ENCODE results near the gene PCDHGA1. TPM values are rescaled to one million over a fixed set of nuclear protein-coding genes. Genes with fewer than 3 reads are reported as not detected.

Gene PCDHGA1
- total RNA-seq, 1 donor from 2014 or later, result 1.5 TPM

- Histone ChIP-seq H3K36me3 (no peaks in the 10 kb centered on the region), H3K9me3 (ENCODE audit: low read depth) (no peaks in the 10 kb centered on the region), H3K9ac (no peak overlapping the region), H3K4me2 (no peak overlapping the region), H2AFZ (replicated peaks) (no peak overlapping the region), H3K27ac (peak overlapping the region; percentile 53), H3K4me3 (no peak overlapping the region), H4K20me1 (ENCODE audit: low read depth) (no peaks in the 10 kb centered on the region), H3K27me3 (no peaks in the 10 kb centered on the region), H3K79me2 (ENCODE audit: low read depth) (no peaks in the 10 kb centered on the region), H3K4me1 (peaks cover 34% of the 10 kb centered on the region), H3F3A (ENCODE audit: low read depth) (peaks cover 48% of the 10 kb centered on the region)
- Mint-ChIP-seq H3K4me1 (peaks cover 80% of the 10 kb centered on the region), H3K36me3 (peaks cover 50% of the 10 kb centered on the region), H3K4me3 (peak overlapping the region; percentile 21), H3K9me3 (no peaks in the 10 kb centered on the region), H3K27ac (peak overlapping the region; percentile 98), H3K27me3 (ENCODE audit: insufficient read depth, low read depth) (peaks cover 10% of the 10 kb centered on the region)
- DNase-seq (ENCODE audit: low spot score), result no peak
- TF ChIP-seq CTCF (IDR thresholded peaks at IDR 0.05) (no peak), EZH2 (IDR thresholded peaks at IDR 0.05) (no peak), EZH2phosphoT487 (IDR thresholded peaks at IDR 0.05) (no peak)
These were observed 185.8 kb downstream of the PCDHGA1 start for GRCh38 chr5:141515946-141516671.

DNA sequence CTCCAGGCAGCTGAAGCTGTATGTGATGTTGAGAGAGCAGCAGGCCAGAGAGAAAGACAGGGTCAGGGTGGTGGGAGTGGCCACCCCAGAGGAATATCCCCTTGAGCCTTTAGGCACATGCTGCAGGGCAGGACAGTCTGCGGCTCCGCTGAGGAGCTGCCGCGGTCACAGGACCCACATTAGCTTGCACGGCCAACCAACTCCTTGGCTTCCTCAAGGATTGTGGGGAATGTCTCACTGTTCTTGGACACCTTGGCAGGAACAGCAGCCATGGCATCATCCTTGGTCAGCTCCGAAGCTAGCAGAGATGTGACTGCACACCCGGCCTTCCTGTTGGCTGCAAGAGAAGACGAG lies 186.3 kb downstream of the PCDHGA1 start:
- peaks cover 39% of the 10 kb centered on the region for H3K4me1 ChIP-seq
- H3K36me3 Mint-ChIP-seq, result peaks cover 48% of the 10 kb centered on the region

DNA sequence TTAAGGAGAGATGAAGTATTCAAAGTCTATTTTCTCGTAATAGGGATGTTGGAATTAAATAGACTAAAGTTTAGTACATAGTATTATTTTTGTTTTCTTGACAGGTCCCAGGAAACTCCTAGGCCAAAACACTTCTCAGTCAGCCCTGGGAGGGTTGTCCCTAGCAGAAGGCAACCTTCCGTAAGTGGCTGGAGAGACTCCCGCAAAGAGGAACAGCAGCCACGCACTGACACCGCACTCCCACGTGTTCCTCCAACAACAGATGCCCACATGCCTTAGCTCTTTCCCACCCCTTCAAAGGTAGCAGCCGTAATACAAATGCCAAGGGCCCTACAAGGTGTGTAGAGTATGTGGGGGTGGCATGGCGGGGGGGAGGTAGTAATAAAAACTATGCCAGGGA lies 187.0 kb downstream of the PCDHGA1 start:
- Histone ChIP-seq H3K27ac (no peak overlapping the region), H3K79me2 (ENCODE audit: low read depth) (no peaks in the 10 kb centered on the region), H2AFZ (replicated peaks) (no peak overlapping the region), H3K4me2 (no peak overlapping the region), H3K4me1 (peaks cover 45% of the 10 kb centered on the region), H3F3A (ENCODE audit: low read depth) (peaks cover 53% of the 10 kb centered on the region), H3K36me3 (no peaks in the 10 kb centered on the region), H3K9me3 (ENCODE audit: low read depth) (no peaks in the 10 kb centered on the region), H4K20me1 (ENCODE audit: low read depth) (no peaks in the 10 kb centered on the region), H3K27me3 (no peaks in the 10 kb centered on the region), H3K9ac (no peak overlapping the region), H3K4me3 (no peak overlapping the region)
- peak overlapping the region; percentile 57 for H3K27ac Mint-ChIP-seq
- TF ChIP-seq EZH2 (IDR thresholded peaks at IDR 0.05) (no peak), EZH2phosphoT487 (IDR thresholded peaks at IDR 0.05) (no peak), CTCF (IDR thresholded peaks at IDR 0.05) (no peak)
- H3K9me3 Mint-ChIP-seq, result no peaks in the 10 kb centered on the region
- peaks cover 83% of the 10 kb centered on the region for H3K4me1 Mint-ChIP-seq
- peaks cover 10% of the 10 kb centered on the region for H3K27me3 Mint-ChIP-seq (ENCODE audit: insufficient read depth, low read depth)
- no peak overlapping the region for H3K4me3 Mint-ChIP-seq
- H3K36me3 Mint-ChIP-seq, result peaks cover 49% of the 10 kb centered on the region
- DNase-seq (ENCODE audit: low spot score), result no peak

More for the DNA sequence above, 186.3 kb downstream of the PCDHGA1 start:
- Histone ChIP-seq H2AFZ (replicated peaks) (no peak overlapping the region), H3K9me3 (ENCODE audit: low read depth) (no peaks in the 10 kb centered on the region), H3F3A (ENCODE audit: low read depth) (peaks cover 52% of the 10 kb centered on the region), H3K27ac (peak overlapping the region; percentile 53), H4K20me1 (ENCODE audit: low read depth) (no peaks in the 10 kb centered on the region), H3K9ac (no peak overlapping the region), H3K4me2 (no peak overlapping the region), H3K27me3 (no peaks in the 10 kb centered on the region), H3K36me3 (no peaks in the 10 kb centered on the region), H3K79me2 (ENCODE audit: low read depth) (no peaks in the 10 kb centered on the region), H3K4me3 (no peak overlapping the region)
- DNase-seq (ENCODE audit: low spot score), result no peak
- Mint-ChIP-seq H3K4me1 (peaks cover 81% of the 10 kb centered on the region), H3K4me3 (no peak overlapping the region), H3K9me3 (no peaks in the 10 kb centered on the region), H3K27me3 (ENCODE audit: insufficient read depth, low read depth) (peaks cover 10% of the 10 kb centered on the region), H3K27ac (peak overlapping the region; percentile 98)
- TF ChIP-seq EZH2 (IDR thresholded peaks at IDR 0.05), result no peak
- TF ChIP-seq EZH2phosphoT487 (IDR thresholded peaks at IDR 0.05), result no peak
- no peak for TF ChIP-seq CTCF (IDR thresholded peaks at IDR 0.05)
